Stimulated activated CD8-positive, alpha-beta memory T cell treated with anti-CD3 and anti-CD28 coated beads, Interleukin-15, amount 100 ng/mL, for 48 hours (primary cell): Measurements from ENCODE around the gene MICU1.
"Not testable (repeated sequence)": the region's sequence is repeated elsewhere in the genome, so short reads cannot be mapped to it uniquely, and the experiment has no call there.

Experiments used
- DNase-seq, 2 donors: peaks; one replicate each; pipeline ENCODE4 v3.0.0-alpha.2; 2020; ENCODE audit warnings: low read depth in 2 of 2

The MICU1 gene, protein sequence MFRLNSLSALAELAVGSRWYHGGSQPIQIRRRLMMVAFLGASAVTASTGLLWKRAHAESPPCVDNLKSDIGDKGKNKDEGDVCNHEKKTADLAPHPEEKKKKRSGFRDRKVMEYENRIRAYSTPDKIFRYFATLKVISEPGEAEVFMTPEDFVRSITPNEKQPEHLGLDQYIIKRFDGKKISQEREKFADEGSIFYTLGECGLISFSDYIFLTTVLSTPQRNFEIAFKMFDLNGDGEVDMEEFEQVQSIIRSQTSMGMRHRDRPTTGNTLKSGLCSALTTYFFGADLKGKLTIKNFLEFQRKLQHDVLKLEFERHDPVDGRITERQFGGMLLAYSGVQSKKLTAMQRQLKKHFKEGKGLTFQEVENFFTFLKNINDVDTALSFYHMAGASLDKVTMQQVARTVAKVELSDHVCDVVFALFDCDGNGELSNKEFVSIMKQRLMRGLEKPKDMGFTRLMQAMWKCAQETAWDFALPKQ

DNA sequence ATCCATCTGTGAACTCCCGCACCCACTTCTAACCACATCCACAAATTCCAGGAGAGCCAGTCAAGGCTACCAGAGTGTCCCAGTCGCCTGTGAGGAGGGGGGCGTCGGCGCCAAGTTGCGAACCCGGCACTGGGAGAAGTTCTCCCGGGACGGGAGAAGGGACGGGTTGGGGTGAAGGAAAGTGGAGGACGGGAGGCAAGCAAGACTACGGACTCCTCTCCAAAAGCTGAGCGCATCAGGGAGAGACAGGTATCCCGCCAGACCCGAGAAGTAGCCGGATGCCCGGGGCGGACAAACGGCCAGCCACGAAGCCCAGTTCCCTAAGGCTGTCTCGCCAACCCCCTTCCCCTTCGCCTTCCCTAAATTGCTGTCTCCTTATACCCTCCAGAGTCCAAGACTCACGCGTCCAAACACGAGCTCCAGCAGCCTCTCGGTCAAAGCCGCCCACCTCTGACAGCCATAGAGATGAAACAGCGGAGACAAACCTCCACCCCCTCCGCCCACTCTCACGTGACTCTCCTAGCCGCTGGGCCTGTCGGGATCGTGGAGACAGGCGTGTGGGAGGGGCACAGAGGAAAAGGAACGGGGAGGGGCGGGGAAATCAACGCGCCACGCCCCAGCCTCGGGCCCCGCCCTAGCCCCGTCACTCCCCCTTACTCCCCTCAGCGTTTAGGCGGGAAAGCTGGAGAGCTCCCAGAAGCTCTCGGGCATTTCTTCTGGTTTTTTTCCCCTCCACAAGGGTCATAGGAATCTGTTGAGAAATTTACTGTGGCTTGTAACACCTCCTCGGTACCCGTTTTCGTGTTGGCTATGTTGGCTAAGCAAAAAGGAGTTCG is at the start of gene MICU1:
Gene MICU1, minus strand, starts transcription at position 472 of the 836 bp plus-strand sequence. CDS start 59,286 bp downstream, outside the sequence.
- DNase-seq, result peak; percentile 90 to 92

GRCh38 chr10:72674174-72674573 is 48.3 kb upstream of the MICU1 start:
- not testable (repeated sequence) for DNase-seq

GRCh38 chr10:72673280-72673679 is 47.4 kb upstream of the MICU1 start:
- DNase-seq, result no peak

DNA sequence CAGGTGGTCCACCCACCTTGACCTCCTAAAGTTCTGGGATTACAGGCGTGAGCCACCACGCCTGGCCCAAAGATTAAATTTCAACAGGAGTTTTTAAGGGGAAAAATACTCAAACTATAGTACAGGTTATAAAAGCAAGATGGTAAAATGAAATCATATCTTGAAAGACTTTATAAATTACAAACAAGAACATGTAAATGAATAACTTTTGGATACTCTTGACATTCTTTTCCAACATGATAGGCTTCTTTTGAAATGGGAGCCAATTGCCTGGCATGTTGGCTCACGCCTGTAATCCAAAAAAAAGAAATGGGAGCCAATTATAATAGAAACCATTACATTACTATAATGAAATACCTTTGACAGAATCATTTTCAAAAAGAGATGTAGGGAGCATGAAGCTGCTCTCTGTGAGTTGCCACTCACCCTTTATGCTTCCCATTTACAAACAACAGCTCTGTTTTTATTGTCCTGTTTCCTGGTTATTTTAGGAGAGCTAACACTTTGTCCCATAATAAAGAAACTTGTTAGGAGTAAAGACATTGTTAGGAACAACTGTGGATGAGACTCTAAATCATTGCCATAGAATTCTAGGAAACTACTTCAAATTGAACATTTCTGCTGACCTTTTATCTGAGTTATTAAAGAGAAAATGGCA is 41.5 kb upstream of the MICU1 start:
- DNase-seq, result no peak

- no peak for DNase-seq
Observed at GRCh38 chr10:72665925-72666324, 40.0 kb upstream of the MICU1 start.

GRCh38 chr10:72663971-72664370 is 38.1 kb upstream of the MICU1 start:
- DNase-seq, result no peak

DNA sequence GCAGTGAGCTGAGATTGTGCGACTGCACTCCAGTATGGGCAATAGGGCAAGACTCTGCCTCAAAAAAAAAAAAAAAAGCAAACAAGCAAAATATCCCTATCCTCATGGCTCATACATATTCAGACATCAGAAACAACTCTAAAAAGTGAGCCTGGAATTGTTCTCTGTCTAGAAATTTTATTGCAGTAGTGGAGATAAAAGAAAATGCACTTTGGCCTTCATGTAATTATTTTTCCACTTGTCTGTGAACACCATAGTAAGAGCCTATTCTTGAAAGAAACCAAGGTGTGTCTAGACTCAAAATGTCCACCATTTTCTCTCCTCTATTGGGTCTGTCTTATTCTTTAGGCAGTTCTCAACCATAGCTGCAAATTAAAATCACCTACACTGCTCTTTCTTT is 35.6 kb upstream of the MICU1 start:
- no peak for DNase-seq

DNA sequence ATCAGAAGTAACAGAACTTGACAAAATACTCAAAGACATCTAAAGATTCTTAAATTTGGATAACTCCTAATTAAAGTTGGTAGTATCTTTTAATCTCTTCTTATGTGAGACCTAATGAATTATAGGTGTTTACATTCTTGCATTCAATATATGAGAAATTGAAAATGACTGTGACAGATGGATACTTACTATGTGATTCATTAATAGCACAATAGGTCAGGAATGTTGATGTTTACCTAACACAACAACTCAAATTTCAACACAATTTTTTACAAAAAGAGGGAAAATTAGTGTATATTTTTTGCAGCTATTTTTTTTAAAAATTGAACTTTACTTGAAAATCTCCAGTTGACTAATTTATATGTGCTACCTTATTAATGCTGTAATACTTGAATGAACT is 34.3 kb upstream of the MICU1 start:
- DNase-seq, result no peak

- no peak for DNase-seq
Observed at GRCh38 chr10:72659694-72660093, 33.8 kb upstream of the MICU1 start.

- DNase-seq, result no peak
Observed at GRCh38 chr10:72658696-72659400, 33.0 kb upstream of the MICU1 start.

- DNase-seq, result no peak
Observed at GRCh38 chr10:72654720-72655119, 28.8 kb upstream of the MICU1 start.

GRCh38 chr10:72653383-72654096 is 27.7 kb upstream of the MICU1 start:
- no peak for DNase-seq

DNA sequence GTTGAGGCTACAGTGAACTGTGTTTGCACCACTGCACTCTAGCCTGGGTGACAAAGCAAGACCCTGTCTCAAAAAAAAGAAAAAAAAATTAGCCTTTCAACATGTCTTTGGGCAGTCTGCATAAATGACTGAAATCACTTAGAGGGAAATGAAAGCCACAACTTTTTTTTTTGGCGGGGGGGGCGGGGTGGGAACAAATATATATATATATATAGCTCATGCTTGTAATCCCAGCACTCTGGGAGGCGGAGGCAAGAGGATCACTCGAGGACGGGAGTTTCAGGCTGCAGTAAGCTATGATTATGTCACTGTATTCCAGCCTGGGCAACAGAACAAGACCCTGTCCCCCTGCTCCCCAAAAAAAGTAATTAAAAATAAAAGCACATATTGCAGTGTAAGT is 23.4 kb upstream of the MICU1 start:
- DNase-seq, result no peak

DNA sequence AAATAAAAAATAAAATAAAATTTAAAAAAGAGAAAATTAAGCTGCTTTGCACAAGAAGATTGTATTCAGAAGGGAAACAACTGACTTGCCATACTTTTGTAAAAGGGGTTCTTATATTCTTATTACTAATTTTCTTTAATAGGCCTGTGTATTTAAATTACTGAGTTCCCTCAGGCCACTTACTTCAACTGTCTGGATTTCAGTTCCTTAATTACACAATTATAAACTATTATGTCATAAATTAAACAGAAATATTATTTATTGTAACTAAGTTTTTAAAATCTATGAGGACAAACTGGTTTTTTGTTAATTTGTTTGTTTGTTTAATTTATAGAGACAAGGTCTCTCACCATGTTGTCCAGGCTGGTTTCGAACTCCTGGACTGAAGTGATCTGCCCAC is 22.4 kb upstream of the MICU1 start:
- DNase-seq, result no peak

- not testable (repeated sequence) for DNase-seq
Observed at GRCh38 chr10:72646971-72647370, 21.1 kb upstream of the MICU1 start.

DNA sequence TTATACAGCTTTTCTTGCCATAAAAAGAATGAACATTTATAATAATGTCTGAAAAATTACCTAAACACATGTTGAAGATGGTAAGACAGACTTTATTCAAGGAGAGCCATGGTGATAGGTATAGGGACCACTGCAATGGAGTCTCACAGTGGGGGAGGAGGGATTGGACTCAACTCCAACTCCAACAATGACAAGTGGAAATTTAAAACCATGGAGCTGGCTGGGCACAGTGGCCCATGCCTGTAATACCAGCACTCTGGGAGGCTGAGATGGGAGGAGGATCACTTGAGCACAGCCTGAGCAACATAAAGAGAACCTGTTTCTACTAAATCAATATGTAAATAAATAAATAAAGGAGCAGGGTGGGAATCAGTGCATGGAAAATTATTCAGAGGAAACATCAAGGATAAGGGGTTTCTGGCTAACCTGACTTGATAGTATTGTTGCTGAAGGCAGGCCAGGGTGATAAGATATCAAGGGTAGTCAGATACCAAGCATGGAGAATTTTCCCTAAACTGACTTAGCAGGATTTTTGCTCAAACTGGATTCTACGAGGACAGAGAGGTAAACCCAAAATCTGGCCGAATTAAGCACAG is 19.5 kb upstream of the MICU1 start:
- DNase-seq, result no peak

DNA sequence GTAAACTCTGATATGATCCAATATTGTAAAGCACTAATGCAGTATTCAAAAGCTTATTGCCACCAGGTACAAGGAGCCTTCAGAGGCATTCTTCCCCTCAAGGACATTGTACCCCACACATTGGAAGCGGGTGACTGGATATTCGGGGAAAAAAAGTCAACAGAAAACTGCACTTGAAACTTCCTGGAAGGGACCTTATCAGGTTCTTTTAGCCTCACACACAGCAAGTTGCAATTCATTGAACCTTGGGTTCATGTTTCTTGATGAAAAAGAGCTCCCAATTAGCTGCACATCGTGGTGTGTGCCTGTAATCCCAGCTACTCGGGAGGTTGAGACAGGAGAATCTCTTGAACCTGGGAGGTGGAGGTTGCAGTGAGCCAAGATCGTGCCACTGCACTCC is 16.4 kb upstream of the MICU1 start:
- DNase-seq, result no peak

- DNase-seq, result no peak
Observed at GRCh38 chr10:72639441-72639873, 13.6 kb upstream of the MICU1 start.

DNA sequence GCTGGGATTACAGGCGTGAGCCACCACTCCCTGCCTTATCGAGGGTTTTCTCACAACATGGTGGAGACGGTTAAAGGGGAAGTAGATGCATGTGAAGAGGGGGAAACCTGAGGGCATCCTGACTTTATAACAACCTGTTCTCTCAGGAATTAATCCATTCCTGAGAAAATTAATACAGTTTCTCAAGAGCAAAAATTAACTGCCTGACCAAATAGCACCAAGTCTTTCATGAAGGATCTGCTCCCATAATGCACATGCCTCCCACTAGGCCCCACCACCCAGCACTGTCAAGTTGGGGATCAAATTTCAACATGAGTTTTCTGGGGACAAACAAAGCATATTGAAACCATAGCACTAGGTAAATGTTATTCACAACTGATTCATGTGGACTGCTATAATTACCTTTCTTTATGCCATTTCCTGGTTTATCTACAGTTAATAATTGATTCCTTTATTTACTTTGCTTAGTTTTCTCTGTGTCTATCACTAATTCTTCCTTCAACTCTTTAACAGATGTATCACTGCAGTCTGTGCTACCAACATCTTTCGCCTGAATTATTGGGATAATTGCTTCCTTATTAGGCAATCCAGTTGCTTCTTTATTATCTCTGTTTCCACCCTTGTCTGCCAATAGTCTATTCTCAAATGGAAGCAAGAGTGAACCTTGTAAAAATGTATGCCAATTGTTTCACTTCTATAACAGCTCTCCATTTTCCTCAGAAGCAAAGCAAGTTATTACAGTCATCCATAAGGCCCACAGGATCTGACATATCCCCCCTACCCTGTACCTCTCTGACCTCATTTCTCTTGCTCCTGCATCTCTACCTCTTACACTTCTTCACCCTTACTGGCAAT is 12.9 kb upstream of the MICU1 start:
- DNase-seq, result no peak
